ENCODE data around the gene ATP10A.

- TF ChIP-seq EZH2 (optimal IDR thresholded peaks at IDR 0.05; ENCODE audit: low read depth, low read length) (no peak), CTCF (IDR thresholded peaks at IDR 0.05; ENCODE audit: low read length) (no peak)
These were observed 53.0 kb downstream of the ATP10A start for GRCh38 chr15:25810154-25810553.

Data from MM.1S (cell line).